ENCODE data around the gene GFER.
"Not testable (repeated sequence)": the region's sequence is repeated elsewhere in the genome, so short reads cannot be mapped to it uniquely, and the experiment has no call there.

GRCh38 chr16:1957434-1958142 is 26.4 kb upstream of the GFER start:
- TF ChIP-seq, protein P1, sequence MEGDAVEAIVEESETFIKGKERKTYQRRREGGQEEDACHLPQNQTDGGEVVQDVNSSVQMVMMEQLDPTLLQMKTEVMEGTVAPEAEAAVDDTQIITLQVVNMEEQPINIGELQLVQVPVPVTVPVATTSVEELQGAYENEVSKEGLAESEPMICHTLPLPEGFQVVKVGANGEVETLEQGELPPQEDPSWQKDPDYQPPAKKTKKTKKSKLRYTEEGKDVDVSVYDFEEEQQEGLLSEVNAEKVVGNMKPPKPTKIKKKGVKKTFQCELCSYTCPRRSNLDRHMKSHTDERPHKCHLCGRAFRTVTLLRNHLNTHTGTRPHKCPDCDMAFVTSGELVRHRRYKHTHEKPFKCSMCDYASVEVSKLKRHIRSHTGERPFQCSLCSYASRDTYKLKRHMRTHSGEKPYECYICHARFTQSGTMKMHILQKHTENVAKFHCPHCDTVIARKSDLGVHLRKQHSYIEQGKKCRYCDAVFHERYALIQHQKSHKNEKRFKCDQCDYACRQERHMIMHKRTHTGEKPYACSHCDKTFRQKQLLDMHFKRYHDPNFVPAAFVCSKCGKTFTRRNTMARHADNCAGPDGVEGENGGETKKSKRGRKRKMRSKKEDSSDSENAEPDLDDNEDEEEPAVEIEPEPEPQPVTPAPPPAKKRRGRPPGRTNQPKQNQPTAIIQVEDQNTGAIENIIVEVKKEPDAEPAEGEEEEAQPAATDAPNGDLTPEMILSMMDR (IDR thresholded peaks at IDR 0.05): not testable (repeated sequence)
- TF ChIP-seq POLR2A (IDR thresholded peaks at IDR 0.05): not testable (repeated sequence)
